ENCODE data around the gene LAG3.

LAG3 gene

DNA sequence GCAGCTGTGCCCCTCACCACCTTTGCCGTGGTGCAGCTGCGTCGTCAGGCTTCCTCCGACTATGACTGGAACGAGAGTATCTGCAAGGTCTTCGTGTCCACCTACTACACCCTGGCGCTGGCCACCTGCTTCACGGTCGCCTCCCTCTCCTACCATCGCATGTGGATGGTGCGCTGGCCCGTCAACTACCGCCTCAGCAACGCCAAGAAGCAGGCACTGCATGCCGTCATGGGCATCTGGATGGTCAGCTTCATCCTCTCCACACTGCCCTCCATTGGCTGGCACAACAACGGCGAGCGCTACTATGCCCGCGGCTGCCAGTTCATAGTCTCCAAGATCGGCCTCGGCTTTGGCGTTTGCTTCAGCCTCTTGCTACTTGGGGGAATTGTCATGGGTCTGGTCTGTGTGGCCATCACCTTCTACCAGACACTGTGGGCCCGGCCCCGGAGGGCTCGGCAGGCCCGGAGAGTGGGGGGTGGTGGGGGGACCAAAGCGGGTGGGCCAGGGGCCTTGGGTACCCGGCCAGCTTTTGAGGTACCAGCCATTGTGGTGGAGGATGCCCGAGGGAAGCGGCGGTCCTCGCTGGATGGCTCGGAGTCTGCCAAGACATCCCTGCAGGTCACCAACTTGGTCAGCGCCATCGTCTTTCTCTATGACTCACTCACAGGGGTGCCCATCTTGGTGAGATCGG, 51.9 kb downstream of the LAG3 start:
- no peak for DNase-seq

DNA sequence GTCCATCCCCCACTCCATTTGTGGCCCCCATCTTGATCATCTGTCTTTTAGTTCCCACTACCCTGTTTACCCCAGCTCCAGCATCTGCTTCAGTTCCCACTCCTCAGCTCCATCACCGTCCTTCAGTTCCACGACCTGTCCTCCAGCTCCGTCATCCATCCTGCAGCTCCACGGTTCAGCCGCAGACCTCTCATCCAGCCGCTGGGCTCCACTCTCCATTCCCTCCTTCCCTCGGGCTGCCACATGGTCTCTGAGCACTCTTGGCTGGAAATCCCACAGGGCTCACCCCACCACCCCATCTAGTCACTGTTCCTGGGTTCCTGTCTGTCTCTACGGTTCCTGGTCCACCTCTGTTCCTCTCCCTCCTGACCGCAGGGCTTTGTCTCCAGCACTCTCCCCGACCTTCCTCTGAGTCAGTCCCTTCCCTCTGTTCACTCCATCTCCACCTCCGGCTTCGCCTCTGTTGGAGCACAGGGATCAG, 52.6 kb downstream of the LAG3 start:
- DNase-seq, result no peak

DNA sequence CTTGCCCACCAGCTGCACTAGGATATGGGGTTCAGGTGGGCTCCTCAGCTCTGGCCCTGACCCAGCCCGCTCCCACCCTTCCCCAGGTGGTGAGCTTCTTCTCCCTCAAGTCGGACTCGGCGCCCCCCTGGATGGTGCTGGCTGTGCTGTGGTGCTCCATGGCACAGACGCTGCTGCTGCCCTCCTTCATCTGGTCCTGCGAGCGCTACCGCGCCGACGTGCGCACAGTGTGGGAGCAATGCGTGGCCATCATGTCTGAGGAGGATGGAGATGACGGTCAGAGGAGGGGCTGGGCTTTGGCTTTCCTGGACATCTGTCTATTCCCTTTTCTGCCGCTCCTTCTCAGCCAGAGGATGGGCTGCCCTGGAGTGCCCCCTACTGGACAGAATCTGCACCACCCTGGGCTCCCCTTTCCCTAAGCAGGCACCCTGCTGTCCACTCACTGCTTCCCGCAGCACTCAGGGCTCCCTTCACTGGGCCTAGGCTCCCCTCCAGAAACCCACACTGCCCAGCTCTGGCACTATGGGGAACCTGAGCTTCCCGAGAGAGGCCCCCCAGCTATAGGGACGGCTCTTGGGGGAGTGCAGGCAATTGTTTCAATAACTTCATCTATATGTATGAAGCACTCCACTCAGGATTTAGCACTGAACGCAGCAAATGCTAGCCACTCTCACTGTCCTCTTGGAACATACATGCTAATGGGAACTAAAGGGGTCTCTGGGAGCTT, 53.2 kb downstream of the LAG3 start:
- DNase-seq, result peak; percentile 92

DNA sequence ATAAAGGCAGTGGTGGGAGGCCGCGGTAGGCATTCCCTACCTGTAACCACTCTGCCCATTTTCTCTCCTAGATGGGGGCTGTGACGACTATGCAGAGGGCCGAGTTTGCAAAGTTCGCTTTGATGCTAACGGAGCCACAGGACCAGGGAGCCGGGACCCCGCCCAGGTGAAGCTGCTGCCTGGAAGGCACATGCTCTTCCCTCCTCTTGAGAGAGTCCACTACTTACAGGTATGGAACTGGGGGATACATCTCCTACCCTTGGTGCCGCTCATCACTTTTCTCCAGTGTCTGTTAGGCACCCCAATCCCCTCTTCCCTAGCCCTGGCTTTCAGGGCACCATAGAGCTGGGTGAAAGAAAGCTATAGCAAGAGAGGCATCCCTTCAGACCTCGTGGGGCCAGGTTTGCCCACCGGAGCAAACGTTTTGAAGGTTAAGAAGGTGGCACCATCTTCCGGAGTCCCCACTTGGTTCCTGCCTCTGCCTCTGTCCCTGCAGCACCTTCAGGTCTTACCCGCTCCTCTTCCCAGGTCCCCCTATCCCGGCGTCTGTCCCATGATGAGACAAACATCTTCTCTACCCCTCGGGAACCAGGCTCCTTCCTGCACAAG, 53.9 kb downstream of the LAG3 start:
- no peak for DNase-seq

DNA sequence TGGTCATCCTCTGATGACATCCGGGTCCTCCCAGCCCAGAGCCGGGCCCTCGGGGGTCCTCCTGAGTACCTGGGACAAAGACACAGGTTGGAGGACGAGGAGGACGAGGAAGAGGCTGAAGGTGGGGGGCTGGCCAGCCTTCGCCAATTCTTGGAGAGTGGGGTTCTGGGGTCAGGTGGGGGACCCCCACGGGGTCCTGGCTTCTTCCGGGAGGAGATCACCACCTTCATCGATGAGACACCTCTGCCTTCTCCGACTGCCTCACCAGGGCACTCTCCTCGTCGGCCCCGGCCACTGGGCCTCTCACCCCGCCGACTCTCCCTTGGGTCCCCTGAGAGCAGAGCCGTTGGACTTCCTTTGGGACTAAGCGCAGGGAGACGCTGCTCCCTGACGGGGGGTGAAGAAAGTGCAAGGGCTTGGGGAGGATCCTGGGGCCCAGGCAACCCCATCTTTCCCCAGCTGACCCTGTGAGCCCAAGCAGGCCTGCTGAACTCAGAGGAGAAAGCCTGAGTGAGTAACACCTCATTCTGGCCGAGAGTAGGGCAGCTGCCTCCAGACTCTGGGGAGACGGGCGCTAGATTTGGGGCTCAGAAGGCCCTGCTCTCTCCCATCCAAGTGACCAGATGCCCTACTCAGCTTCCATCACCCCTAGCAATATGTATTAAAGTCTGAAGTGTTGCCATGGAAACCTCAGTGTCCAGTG, 54.6 kb downstream of the LAG3 start:
- no peak for DNase-seq

DNA sequence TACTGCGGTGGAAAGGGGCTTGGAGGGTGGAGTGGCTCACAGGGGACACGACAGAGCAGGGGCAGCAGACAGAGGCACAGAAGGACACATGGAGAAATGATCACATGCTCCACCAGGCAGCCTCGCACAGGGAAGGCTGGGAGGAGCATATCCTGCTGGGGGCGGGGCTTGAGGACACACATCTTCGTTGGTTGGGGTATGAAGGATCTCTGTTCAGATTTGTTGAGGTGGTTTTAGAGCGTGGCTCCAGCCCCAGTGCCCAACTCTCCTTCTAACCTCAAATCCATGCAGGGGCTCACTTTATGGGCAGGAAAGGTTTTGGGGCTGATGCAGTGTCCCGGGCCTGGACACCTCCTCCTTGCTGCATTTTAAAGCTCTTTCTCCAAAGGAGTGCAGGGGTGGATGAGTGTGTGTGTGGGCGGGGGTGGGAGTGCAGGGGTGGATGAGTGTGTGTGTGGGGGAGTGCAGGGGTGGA, 55.2 kb downstream of the LAG3 start:
- DNase-seq, result peak; percentile 89

Data from OCI-M1 (cell line).